Cardiac fibroblast (primary cell): ENCODE results near the gene CCDC187.

Experiments
- DNase-seq, 2 donors: peaks; one replicate each; pipeline versions ENCODE4 v3.0.0 to v3.0.0-alpha.2; 2010; ENCODE audit warnings: low read depth in 2 of 2
- H3K4me3 ChIP-seq, 2 donors: replicated peaks in 1 of 2; 1 replicate in 1 of 2; 2 replicates in 1 of 2; pipeline ENCODE4 v1.5.1; 2011; ENCODE audit warnings: low read depth in 2 of 2, low read length in 2 of 2, mild to moderate bottlenecking in 2 of 2, moderate library complexity in 1 of 2
- CTCF ChIP-seq: IDR thresholded peaks from one replicate; pipeline ENCODE4 v1.5.1; 2011; ENCODE audit warnings: low read depth, mild to moderate bottlenecking, low read length, inconsistent platforms

Gene CCDC187

GRCh38 chr9:136282272-136282861, 21.5 kb downstream of the CCDC187 start:
- TF ChIP-seq CTCF: no peak
- DNase-seq: no peak
- H3K4me3 ChIP-seq: no peak overlapping the region

GRCh38 chr9:136281421-136282271, 22.2 kb downstream of the CCDC187 start:
- TF ChIP-seq CTCF: no peak
- no peak overlapping the region for H3K4me3 ChIP-seq
- no peak for DNase-seq

GRCh38 chr9:136280535-136281315, 23.2 kb downstream of the CCDC187 start:
- DNase-seq: no peak
- no peak for TF ChIP-seq CTCF
- H3K4me3 ChIP-seq: no peak overlapping the region

- TF ChIP-seq CTCF: no peak
- no peak for DNase-seq
- H3K4me3 ChIP-seq: no peak overlapping the region
Measured at GRCh38 chr9:136279471-136279870, 24.4 kb downstream of the CCDC187 start.

- no peak for DNase-seq
- no peak for TF ChIP-seq CTCF
Measured at GRCh38 chr9:136278894-136279293, 25.0 kb downstream of the CCDC187 start.

GRCh38 chr9:136278221-136278620, 25.7 kb downstream of the CCDC187 start:
- TF ChIP-seq CTCF: no peak
- DNase-seq: no peak

More at GRCh38 chr9:136278894-136279293, 25.0 kb downstream of the CCDC187 start:
- no peak overlapping the region for H3K4me3 ChIP-seq

More at GRCh38 chr9:136278221-136278620, 25.7 kb downstream of the CCDC187 start:
- H3K4me3 ChIP-seq: no peak overlapping the region
